Activated naive CD8-positive, alpha-beta T cell treated with anti-CD3 and anti-CD28 coated beads, Interleukin-2, amount 50 U/mL, for 16 hours (primary cell): ENCODE measurements around the gene TRAF2.
"Not testable (repeated sequence)": the region's sequence is repeated elsewhere in the genome, so short reads cannot be mapped to it uniquely, and the experiment has no call there.

Experiments
- DNase-seq: peaks from one replicate; pipeline ENCODE4 v3.0.0-alpha.2; 2020; ENCODE audit warnings: low read depth, low spot score

TRAF2 gene

DNA sequence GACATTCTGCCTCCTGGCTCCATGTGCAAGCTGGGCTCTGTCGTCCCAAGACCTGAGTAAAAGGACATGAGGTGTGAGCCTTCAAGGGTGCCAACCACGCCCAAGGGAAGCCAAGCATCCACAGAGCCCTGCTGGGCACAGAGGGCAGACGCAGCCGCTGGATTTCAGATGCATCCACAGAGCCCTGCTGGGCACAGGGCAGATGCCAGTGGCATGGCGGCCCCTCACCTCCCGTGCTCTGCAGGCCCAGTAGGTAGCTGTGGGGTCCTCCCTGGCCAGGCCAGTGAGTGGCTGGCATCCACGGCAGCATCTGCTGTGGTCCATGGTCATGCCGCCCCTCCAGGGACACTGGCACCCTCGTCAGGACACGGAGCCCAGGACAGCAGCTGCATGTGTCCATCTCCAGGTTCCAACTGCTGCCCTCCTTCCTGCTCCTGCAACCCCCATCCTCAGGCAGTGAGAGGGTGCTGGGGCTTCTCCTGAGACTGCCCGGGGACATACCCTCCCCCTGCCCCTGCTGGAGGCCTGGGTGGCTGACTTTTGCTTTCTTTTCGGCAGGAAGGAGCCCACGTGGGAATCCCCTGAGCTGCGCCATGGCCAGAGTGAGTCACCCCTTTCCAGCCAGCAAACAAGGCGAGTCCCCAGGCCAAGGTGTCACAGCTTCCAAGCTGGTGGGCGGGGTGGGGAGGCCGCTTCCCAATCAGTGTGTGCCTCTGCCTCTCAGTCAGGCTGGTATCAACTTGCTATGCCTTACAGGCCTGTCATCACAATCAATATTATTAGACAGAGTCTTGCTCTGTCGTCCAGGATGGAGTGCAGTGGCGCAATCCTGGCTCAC is 4.0 kb upstream of the TRAF2 start:
- DNase-seq: peak; percentile 84

DNA sequence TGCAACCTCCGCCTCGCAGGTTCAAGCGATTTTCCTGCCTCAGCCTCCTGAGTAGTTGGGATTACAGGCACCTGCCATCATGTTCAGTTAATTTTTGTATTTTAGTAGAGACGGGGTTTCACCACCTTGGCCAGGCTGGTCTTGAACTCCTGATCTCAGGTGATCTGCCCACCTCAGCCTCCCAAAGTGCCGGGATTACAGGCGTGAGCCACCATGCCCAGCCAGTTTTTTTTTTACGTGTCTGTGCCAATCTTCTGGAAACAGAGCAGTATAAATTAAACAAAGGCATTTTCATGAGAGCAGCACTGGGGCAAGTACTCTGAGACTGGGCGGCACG is 3.4 kb upstream of the TRAF2 start:
- not testable (repeated sequence) for DNase-seq

DNA sequence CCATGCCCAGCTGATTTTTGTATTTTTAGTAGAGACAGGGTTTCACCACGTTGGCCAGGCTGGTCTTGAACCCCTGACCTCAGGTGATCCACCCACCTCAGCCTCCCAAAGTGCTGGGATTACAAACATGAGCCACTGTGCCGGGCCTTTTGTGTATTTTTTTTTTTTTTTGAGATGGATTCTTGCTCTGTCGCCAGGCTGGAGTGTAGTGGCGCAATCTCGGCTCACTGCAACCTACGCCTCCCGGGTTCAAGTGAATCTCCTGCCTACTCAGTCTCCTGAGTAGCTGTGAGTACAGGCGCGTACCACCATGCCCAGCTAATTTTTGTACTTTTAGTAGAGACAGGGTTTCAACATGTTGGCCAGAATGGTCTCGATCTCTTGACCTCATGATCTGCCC is 2.6 kb upstream of the TRAF2 start:
- not testable (repeated sequence) for DNase-seq

DNA sequence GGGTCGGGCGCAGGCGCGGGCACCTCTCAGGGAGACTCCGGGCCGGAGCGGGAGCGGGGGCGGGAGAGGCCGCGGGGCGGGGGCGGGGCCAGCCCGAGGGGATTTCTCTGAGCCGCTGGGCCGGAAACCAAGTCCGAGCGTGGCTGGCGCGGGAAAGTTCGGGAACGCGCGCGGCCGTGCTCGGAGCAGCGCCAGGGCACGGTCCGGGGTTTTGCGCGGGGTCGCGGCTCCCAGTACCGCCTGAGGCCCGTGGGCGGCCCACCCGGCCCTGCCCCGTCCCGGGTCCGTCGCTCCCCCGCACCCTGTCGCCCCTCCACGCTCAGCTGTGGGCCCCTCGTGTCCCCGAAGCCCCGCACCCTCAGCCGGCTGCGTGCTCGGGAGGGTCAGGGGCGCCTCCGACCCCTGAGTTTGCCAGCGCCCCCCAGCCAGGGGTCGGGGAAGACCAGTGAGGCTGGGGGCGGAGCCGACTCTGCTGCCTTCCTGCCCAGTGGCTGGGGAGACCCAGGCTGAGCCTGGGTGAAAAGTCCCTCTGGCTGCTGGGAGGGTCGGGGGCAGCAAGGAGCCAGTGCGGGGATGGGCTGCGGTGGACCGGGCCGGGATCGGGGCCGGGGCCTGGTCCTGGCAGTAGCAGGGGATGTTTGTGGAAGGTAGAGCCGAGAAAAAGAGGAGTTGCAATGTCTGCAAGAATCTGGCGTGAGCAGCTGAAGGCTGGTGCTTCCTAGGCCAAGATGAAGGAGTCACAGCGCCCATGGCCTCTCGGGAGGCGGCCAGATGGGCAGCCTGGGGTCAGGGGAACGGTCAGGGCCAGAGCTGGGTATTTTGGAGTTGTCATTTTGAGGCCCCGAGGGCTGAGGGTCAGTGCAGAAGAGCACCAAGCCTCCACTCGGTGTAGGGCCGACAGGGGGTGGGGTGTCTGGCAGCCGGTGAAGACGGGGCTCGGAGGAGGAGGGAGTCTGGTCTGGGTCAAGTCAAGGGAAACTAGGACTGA is 588 bp downstream of the TRAF2 start:
- DNase-seq: no peak

DNA sequence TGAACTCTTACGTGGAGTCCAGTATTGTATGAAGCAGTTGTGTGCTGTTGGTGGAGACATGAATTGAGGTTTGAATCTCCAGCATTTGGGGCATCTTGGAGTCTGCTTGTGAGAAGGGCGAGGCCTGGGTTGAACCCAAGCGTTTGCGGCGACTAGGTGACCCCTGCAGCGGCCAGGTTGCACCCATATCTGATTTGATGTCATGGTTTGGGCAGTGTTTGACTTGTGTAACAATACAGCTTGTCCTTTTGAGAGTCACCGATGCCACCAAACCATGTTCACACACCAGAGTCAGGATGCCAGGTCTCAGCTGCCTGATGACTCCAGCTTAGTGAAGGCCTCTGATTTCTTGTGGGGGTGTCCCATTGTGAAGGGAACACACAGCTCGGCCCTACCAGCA is 2.1 kb downstream of the TRAF2 start:
- DNase-seq: no peak

DNA sequence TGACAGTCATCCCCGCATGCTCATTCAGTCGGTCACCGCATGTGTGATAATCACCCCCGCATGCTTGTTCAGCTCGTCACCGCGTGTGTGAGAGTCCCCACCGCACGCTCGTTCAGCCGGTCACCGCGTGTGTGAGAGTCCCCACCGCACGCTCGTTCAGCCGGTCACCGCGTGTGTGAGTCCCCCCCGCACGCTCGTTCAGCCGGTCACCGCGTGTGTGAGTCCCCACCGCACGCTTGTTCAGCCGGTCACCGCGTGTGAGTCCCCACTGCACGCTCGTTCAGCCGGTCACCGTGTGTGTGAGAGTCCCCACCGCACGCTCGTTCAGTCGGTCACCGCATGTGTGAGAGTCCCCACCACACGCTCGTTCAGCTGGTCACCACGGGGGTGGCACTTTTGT is 3.5 kb downstream of the TRAF2 start:
- no peak for DNase-seq

DNA sequence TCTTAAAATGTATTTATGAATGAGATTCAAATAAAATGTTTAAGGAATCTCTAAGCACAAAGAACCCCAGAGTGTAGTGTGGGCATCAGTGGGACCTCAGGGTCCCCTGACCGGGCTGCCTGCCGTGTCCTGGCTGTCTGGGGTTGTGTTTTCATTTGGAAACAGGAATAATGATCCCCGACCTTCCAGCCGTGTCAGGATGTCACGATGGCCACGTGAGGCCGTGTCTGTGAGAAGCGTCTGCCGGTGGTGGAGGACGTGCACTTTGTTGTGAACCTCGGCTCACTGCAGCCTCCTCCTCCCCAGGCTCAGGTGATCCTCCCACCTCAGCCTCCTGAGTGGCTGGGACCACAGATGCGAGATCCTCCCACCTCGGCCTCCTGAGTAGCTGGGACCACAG is 4.3 kb downstream of the TRAF2 start:
- no peak for DNase-seq

DNA sequence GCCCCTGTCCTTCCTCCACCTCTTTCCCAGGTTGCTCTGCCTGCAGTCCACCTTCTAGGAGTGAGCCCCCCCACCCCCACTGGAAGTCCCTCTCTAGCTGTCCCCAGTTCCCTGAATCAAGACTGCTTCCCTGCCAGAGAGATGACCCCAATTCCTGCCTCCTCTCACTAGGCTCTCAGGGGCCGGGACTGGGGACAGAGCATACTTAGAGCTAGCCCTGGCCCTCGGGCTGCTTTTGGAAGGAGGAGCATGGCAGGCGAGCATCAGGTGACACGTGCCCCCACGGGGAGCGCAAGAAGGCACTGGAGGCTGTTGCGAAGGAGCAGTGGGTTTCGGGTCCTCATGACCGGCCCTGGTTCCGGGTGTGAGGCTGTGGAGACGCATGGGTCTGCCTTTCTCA is 9.7 kb downstream of the TRAF2 start:
- no peak for DNase-seq

DNA sequence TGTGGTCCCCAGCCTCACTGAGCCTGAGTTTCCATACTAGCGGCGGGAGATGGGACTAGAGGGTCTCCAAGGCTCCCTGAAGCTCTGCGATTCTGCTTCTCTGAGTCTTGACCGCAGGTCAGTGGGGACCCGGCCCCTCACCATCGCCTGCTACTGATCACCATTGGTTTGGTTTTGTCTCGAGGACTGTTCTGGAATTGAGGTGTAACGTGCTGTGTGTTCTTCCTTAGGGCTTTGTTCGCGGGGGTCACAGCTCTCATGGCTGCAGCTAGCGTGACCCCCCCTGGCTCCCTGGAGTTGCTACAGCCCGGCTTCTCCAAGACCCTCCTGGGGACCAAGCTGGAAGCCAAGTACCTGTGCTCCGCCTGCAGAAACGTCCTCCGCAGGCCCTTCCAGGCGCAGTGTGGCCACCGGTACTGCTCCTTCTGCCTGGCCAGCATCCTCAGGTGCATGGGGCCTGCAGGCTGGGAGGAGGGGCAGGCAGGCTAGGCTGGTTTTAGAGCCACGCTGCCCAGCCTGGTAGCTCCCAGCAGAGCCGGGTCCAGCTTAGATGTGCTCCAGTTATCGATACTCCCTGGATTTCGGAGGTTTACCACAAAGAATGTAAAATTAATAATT is 12.3 kb downstream of the TRAF2 start:
- no peak for DNase-seq

DNA sequence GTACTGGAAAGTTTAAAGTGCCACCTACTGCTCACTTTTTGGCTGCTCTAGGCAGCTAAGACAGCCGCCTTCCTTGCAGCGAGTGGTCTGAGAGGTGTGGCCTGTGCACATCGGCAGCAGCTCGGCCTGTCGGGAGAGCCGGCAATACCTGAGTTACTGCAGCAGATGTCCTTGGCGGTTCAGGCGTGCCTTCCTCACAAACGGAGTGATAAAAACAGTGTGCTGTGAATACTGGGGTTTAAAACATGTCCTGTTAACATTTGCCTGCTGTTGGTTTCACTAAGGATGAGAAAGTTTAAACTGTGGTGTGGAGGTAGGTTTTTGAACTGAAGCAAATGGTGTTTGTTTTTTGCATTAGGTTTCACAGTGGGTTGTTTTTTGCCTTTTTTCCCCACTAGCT is 12.9 kb downstream of the TRAF2 start:
- no peak for DNase-seq

DNA sequence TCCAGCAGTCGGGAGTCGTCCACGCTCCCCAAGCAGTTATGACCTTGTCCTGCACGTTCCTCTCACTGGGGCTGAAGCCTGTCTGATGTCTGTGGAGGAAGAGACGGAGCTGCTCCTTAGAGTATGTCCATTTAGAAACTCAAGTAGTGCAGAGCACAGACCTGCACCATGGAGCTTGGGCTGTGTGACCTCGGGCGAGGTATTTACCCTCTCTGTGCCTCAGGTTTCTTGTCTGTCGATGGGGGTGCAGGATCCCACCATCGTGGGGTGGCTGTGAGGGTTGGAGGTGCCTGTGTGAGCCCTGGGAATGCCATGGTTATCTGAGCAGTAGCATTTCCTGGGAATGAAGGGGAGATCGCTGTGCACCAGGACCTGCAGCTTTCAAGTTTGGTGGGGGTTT is 14.2 kb downstream of the TRAF2 start:
- no peak for DNase-seq

DNA sequence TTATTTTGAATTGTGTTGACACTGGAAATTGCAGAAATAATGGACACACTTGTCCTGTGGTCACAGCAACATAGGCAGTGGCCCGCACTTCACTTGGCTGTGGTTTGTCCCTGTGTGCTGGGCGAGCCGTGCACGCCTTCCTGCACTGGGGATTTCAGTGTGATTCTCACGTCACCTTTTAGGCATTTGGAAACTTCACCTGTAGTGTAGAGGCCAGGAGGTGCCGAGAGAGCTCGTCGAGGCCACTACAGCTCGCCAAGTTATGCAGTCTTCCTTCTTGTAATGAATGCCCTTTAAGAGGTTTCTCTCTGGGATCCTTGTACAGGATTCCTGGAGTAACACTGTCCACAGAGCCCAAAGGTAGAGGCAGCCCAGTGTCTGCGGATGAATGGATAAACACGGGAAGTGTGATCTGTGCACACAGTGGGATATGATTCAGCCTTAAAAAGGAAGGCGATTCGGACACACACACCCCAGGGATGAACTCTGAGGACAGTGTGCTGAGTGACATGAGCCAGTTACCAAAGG is 14.7 kb downstream of the TRAF2 start:
- DNase-seq: no peak

DNA sequence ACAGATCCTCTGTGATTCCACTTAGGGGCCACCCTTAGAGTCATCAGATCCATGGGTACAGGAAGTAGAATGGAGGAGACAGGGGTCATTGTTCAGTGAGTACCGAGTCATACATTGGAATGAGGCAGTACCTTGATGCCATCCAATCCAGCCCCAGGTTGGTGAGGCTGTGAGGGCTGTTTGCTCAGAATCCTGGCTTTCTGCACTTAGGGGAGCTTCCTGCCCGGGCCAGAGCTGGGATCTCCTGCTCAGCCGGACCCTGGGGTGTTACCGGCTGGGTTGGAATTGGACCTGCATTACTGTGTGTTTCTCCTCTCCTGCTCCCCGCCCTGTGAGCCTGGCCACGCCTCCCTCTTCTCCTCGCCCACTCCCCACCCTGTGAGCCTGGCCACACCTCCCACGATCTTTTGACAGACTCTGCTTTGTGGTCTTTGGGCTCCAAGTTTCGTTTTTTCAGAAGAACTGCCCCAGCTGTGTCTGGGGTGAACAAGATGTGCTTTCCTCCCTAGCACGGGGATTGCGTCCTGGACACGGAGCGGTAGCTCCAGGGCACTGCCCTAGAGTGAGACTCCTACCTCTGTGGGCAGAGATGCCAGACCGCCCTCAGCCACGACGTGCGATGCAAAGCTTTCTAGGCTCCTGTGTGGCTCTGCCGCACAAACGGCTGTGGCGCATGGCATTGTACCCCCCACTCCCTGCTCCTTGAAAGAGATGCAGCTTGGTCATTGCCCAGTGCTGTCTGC is 15.4 kb downstream of the TRAF2 start:
- DNase-seq: peak; percentile 63

DNA sequence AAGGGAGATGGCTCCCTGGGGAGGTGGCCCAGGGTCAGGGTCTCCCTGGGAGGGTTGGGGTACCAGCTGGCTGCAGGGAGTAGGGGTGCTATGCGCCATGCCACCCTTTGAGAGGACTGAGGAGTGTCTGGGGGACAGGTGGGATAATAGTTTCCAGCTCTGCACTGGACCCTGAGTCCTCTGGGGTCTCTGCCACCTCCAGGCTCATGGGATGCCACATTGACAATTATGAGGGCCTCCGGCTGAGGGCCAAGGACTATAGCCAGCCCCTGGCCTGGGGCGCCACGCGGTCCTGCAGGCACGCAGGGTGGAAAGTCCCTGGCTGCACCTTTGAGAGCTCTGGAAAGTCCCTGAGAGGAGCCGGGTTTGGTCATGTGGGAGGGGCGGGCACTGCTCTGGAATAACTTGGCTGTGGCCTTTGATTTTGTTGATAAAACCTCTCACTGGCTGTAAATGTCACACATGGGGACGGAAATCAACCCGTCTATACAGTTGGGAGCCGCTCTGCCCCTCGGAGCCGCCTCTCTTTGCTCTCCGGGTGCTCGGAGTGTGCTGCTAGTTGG is 16.0 kb downstream of the TRAF2 start:
- DNase-seq: peak; percentile 62

DNA sequence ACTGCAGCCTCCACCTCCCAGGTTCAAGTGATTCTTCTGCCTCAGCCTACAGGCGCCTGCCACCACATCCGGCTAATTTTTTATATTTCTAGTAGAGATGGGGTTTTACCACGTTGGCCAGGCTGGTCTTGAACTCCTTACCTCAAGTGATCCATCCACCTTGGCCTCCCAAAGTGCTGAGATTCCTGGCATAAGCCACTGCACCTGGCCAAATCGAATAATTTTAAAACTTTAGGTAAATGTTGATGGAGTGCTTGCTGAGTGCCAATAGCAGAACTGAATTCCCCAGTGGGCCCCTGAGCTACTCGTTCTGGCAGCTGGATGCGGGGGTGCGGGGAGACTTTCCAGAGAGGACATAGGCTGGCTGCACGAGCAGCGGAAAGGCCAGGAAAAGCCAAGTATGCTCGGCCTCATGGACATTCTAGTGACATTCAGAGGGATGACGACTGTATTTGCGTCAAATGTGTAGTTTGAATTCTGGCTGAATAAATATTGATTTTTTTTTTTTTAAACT is 16.8 kb downstream of the TRAF2 start:
- DNase-seq: no peak

DNA sequence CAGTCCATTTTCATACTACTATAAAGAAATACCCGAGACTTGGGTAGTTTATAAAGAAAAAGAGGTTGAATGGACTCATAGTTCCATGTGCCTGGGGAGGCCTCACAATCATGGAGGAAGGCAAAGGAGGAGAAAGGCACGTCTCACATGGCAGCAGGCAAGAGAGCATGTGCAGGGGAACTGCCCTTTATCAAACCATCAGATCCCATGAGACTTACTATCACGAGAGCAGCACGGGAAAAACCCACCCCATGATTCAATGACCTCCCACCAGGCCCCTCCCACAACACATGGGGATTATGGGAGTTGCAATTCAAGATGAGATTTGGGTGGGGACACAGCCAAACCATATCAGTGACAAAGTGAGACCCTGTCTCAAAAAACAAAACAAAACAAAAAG is 19.9 kb downstream of the TRAF2 start:
- no peak for DNase-seq

DNA sequence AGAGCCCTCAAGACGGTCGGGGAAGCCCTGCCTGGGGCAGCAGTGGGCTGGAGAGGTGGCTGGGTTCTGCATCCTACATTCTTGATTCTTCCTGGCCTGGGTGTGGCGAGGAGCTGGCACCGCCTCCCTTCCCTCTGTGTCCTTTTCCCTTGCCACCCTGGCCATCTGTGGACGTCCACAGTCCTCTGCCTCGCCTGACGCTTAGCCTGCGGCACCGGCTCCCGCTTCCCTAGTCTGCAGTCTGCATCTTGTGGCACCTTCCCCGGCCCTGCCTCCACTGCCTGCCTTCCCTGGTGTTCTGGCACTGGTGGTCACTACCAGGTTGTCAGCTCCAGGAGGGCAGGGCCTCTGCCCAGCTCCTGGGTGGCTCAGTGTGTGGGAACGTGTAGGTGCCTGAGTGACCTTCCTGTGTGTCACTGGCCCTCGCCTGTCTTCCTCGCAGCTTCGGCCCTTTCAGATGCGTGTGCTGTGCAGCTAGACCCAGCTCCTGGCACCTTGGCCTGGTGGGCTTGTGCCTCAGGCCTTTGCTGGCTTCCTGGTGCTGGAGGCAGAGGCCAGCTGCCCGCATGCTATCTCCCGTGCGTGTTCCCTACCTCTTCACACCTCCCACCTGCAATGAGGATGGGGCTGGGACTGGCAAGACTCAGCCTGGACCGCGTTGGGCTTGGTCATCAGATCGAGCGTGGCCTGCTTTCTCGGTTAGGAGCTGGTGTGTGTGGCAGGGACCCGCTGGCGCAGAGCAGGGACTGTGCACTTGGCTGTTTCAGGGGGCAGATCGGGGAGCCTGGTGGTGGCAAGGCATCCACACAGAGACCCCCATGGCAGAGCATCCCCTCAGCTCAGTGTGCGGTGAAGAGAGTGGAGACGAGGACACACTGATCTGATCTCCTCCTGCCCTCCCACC is 20.9 kb downstream of the TRAF2 start:
- no peak for DNase-seq

DNA sequence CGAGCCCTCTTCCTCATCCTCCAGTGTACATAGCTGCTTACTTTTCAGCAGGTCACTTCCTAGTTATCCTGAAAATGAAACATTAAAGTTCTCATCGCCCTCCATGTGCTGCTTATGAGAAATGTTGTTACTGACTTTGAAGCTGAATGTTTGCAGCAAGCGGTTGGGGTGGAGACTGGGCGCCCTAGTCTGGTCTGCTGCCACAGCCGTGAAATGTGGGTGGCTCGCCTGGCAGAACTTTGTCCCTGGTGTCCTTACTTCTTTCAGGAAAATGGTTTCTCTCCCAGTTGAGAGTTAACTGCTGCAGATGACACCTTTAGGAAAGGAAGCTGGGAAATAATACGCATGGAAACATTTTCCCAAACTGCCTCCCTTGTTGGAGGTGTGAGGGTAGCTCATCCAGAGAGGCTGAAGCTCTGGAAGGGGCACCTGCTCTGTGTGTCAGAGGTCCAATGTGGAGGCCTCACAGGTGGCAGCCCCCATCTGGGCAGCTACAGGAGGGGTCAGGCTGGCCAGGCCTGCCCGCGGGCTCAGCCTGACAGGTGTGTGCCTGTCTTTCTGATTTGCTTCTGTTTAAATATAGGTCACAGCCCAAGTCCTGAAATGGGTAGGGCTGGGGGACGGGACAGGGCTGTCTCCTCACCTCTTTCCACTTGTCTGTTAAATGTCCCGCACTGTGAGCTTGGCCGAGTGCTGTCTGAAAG is 24.0 kb downstream of the TRAF2 start:
- no peak for DNase-seq

DNA sequence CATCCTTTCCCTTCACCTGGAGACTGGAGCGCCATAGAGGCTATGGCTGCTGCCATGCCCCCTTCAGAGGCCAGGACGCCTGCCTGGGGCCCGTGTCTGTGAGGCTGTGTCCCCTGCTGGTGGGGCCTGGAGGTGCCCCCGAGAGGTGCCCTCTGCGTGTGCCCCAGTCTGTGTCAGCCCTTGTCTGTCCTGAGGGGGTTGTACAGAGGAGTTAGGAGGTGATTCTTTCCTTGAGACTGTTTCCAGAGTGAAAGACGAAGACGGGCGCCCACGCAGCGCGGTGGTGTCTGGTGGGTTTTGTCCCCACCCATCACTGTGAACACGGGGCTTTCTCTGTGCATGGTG is 24.6 kb downstream of the TRAF2 start:
- no peak for DNase-seq
